Measurements from ENCODE around the gene EFEMP1.

GRCh38 chr2:55894720-55895119, 28.9 kb downstream of the EFEMP1 start:
- no peak for TF ChIP-seq POLR2A (IDR thresholded peaks at IDR 0.05; ENCODE audit: low read length)
- TF ChIP-seq GATA1 (IDR thresholded peaks at IDR 0.05; ENCODE audit: low read depth, low read length): no peak

Data from erythroblast (primary cell).